Hepatocyte (in vitro differentiated cells): ENCODE data around the gene PNKP.

Experiments
- CTCF ChIP-seq: fragments of 200-600 bp; sonication (generic); IDR thresholded peaks from 2 replicates; pipeline ENCODE4 v1.5.1; 2016; ENCODE audit warnings: antibody characterized with exemption, mild to moderate bottlenecking; ENCODE audit not compliant: poor library complexity
- EZH2 ChIP-seq: fragments of 200-600 bp; sonication (generic); IDR thresholded peaks from 2 replicates; pipeline ENCODE4 v1.6.1; 2016; ENCODE audit warnings: antibody characterized with exemption, mild to moderate bottlenecking, borderline replicate concordance
- EZH2phosphoT487 ChIP-seq: fragments of 200-600 bp; sonication (generic); IDR thresholded peaks from one replicate; pipeline ENCODE4 v1.6.1; 2018; ENCODE audit warnings: antibody characterized with exemption, mild to moderate bottlenecking, low read depth, moderate library complexity; ENCODE audit not compliant: unreplicated experiment, severe bottlenecking

- no peak for TF ChIP-seq CTCF
- no peak for TF ChIP-seq EZH2
- no peak for TF ChIP-seq EZH2phosphoT487
Measured at GRCh38 chr19:49895566-49896297, 28.4 kb upstream of the PNKP start.
